GM12892 (cell line): ENCODE data around the gene EXOC4.

Experiments used
- POLR2A ChIP-seq: IDR thresholded peaks from 2 replicates; pipeline ENCODE4 v1.6.1; 2011; ENCODE audit warnings: low read depth, low read length, control low read depth
- POLR2AphosphoS5 ChIP-seq: IDR thresholded peaks from 2 replicates; pipeline ENCODE4 v1.6.1; 2011; ENCODE audit warnings: low read depth, low read length, control low read depth
- TAF1 ChIP-seq: IDR thresholded peaks from 2 replicates; pipeline ENCODE4 v1.6.1; 2011; ENCODE audit warnings: low read depth, mild to moderate bottlenecking, control low read depth, low read length, borderline replicate concordance

GRCh38 chr7:134021836-134022235 lies 769.0 kb downstream of the EXOC4 start:
- TF ChIP-seq POLR2AphosphoS5: no peak
- no peak for TF ChIP-seq POLR2A
- no peak for TF ChIP-seq TAF1
